CD4-positive, alpha-beta memory T cell (primary cell): ENCODE measurements around the gene SYTL3. TPM values are rescaled to one million over a fixed set of nuclear protein-coding genes. Genes with fewer than 3 reads are reported as not detected.

Experiments
- CTCF ChIA-PET: fragments of 350-600 bp; sonication (Branson Sonifier 250); formaldehyde crosslinking; loops from one replicate; lab custom pipeline; 2021; ENCODE audit warnings: inconsistent platforms; ENCODE audit not compliant: partially characterized antibody; lab: Charles Lee
- POLR2A ChIA-PET: fragments of 350-600 bp; sonication (Branson Sonifier 250); formaldehyde crosslinking; loops from one replicate; lab custom pipeline; 2021; ENCODE audit not compliant: partially characterized antibody; lab: Charles Lee
- DNase-seq, 5 donors: peaks; one replicate each; pipeline versions ENCODE4 v3.0.0 to v3.0.0-alpha.2; 2020 to 2022; ENCODE audit warnings: mixed read lengths in 1 of 5
- H3K27ac ChIP-seq: one replicate; pipeline ENCODE4 v1.7.0; 2013; ENCODE audit warnings: low read depth, low read length
- H3K27me3 ChIP-seq: 2 replicates; pipeline ENCODE4 v1.7.0; 2013; ENCODE audit warnings: mild to moderate bottlenecking, low read length, moderate library complexity; ENCODE audit not compliant: insufficient read depth
- H3K36me3 ChIP-seq: 2 replicates; pipeline ENCODE4 v1.7.0; 2013; ENCODE audit warnings: mild to moderate bottlenecking, low read length, moderate library complexity; ENCODE audit not compliant: insufficient read depth
- H3K4me1 ChIP-seq: 2 replicates; pipeline ENCODE4 v1.7.0; 2013; ENCODE audit warnings: mild to moderate bottlenecking, low read length, moderate library complexity; ENCODE audit not compliant: insufficient read depth
- H3K4me3 ChIP-seq, 2 donors: one replicate each; pipeline ENCODE4 v1.7.0; 2013; ENCODE audit warnings: low read length in 2 of 2, mild to moderate bottlenecking in 1 of 2
- H3K9me3 ChIP-seq, 2 donors: one replicate each; pipeline ENCODE4 v1.7.0; 2013; ENCODE audit warnings: low read length in 2 of 2, control low read depth in 1 of 2; ENCODE audit not compliant: control insufficient read depth in 1 of 2
- H3K27ac Mint-ChIP-seq, 7 donors: one replicate each; pipeline ENCODE4 v1.8.0; 2020 to 2021; ENCODE audit warnings: mixed read lengths in 7 of 7, mild to moderate bottlenecking in 6 of 7, inconsistent platforms in 3 of 7, moderate library complexity in 3 of 7
- H3K27me3 Mint-ChIP-seq, 2 donors: one replicate each; pipeline ENCODE4 v1.8.0; 2020 to 2021; ENCODE audit warnings: mixed read lengths in 2 of 2
- H3K36me3 Mint-ChIP-seq, 2 donors: one replicate each; pipeline ENCODE4 v1.8.0; 2020 to 2021; ENCODE audit warnings: mixed read lengths in 2 of 2, inconsistent platforms in 1 of 2, mild to moderate bottlenecking in 1 of 2
- H3K4me1 Mint-ChIP-seq, 4 donors: one replicate each; pipeline ENCODE4 v1.8.0; 2020 to 2021; ENCODE audit warnings: mixed read lengths in 4 of 4, mild to moderate bottlenecking in 1 of 4
- H3K4me3 Mint-ChIP-seq, 8 donors: one replicate each; pipeline ENCODE4 v1.8.0; 2020 to 2021; ENCODE audit warnings: mixed read lengths in 8 of 8, mild to moderate bottlenecking in 7 of 8, moderate library complexity in 6 of 8, inconsistent platforms in 3 of 8
- H3K9me3 Mint-ChIP-seq, 8 donors: one replicate each; pipeline ENCODE4 v1.8.0; 2020 to 2021; ENCODE audit warnings: mixed read lengths in 8 of 8, mild to moderate bottlenecking in 5 of 8, inconsistent platforms in 3 of 8, moderate library complexity in 1 of 8
- intact Hi-C: fragments of 100-400 bp; cut with micrococcal nuclease; formaldehyde crosslinking; loops from one replicate; pipeline ENCODE4 v1.15.1; 2023
- polyA plus RNA-seq, 2 donors: library from polyadenylated mRNA; unstranded; fragments of 300-500 nt; fragmentation: Illumina TruSeq; gene quantifications; one replicate each; pipeline ENCODE4 v1.2.3, GENCODE V29; 2021
- total RNA-seq, 2 experiments: library from RNA; stranded (reverse); gene quantifications; one replicate each; pipeline ENCODE4 v1.2.3, GENCODE V29; 2021

SYTL3 gene
- total and polyA plus RNA-seq, 4 experiments from 2014 or later = 11.9 to 24.3 (median 17.8) TPM

- CTCF ChIA-PET = interaction anchor here (0.6 to 9.1 kb wide), 25 partner anchors 9 to 341 kb away, joined by 3 to 108 read pairs (median 6); partner anchors contain the start of gene RSPH3
- peak in 3 of 5 donors; percentile 44 to 53 (median 46) for DNase-seq
These were observed 143.6 kb downstream of the SYTL3 start for GRCh38 chr6:158793432-158793831.

DNA sequence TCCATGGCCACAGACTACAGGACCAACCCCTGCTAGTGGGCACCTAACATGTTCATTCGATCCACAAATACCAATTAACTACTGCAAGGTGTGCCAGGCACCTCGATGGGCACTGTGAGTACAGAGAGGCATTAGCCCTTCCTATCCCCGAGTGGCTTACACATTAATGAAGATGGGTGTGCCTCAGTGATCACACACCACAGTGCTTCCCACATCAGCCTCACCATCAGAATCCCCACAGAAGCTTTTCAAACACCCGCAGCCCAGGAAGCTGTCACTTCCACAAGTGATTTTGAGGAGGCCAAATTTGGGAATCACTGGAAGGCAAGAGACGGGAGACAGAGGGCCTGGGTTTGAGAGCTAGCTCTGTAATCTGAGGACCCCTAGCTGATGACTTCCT, 145.7 kb downstream of the SYTL3 start:
- H3K27me3 Mint-ChIP-seq = no peaks in the 10 kb centered on the region

More at GRCh38 chr6:158793432-158793831, 143.6 kb downstream of the SYTL3 start:
- no peak overlapping the region for H3K4me3 ChIP-seq
- intact Hi-C loops = loop anchor here (1.0 to 10.0 kb wide), 7 partner anchors 17 to 341 kb away; no protein-coding TSS in a partner anchor
- no peaks in the 10 kb centered on the region for H3K27me3 ChIP-seq
- H3K9me3 ChIP-seq = no peaks in the 10 kb centered on the region
- Mint-ChIP-seq H3K27me3 (no peaks in the 10 kb centered on the region), H3K4me3 (peak overlapping the region in 4 of 8 donors; percentile 19 to 67 (median 36)), H3K4me1 (peaks cover 66 to 91% (median 81%) of the 10 kb centered on the region in 4 donors), H3K27ac (peak overlapping the region; percentile 3 to 90 (median 77)), H3K9me3 (peaks cover 0 to 1% (median 0%) of the 10 kb centered on the region in 8 donors), H3K36me3 (peaks cover 23 to 42% of the 10 kb centered on the region in 2 donors)
- no peak overlapping the region for H3K27ac ChIP-seq
- POLR2A ChIA-PET = interaction anchor here (0.9 to 6.2 kb wide), 9 partner anchors 10 to 180 kb away, joined by 3 to 47 read pairs (median 4); no protein-coding TSS in a partner anchor
- no peaks in the 10 kb centered on the region for H3K36me3 ChIP-seq
- peaks cover 97% of the 10 kb centered on the region for H3K4me1 ChIP-seq

DNA sequence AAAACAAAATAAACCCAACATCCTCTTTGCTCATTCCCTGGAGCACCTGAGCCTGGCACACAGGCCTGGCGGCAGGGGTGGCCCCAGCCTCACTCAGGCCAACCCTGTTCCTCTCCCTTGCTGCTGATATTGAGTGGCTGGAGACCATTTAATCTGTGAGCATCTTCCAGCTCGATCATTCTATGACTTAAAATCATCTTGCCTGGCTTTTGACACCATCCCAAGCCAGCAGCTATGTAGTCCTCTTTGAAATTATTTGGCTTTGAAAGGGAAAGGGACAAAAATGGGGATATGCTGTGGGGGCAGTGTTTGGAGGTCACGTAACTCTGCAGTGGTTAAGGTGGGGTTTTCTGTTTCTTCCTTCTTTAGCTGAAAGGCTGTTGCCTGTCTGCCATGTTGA, 146.5 kb downstream of the SYTL3 start:
- H3K36me3 Mint-ChIP-seq = peaks cover 13 to 33% of the 10 kb centered on the region in 2 donors
- peak overlapping the region; percentile 51 to 96 (median 82) for H3K27ac Mint-ChIP-seq
- intact Hi-C loops = loop anchor here (10.0 kb wide), 1 partner anchor 338 kb away; no protein-coding TSS in a partner anchor
- Histone ChIP-seq H3K4me3 (no peak overlapping the region), H3K27me3 (no peaks in the 10 kb centered on the region), H3K36me3 (no peaks in the 10 kb centered on the region), H3K9me3 (no peaks in the 10 kb centered on the region), H3K27ac (peak overlapping the region; percentile 20), H3K4me1 (peaks cover 98% of the 10 kb centered on the region)
- no peak for DNase-seq
- peaks cover 0 to 1% (median 0%) of the 10 kb centered on the region in 8 donors for H3K9me3 Mint-ChIP-seq
- ChIA-PET CTCF (interaction anchor here (0.6 to 9.1 kb wide), 4 partner anchors 12 to 176 kb away, joined by 3 to 108 read pairs (median 4); no protein-coding TSS in a partner anchor), POLR2A (interaction anchor here (1.6 to 10.6 kb wide), 3 partner anchors 12 to 72 kb away, joined by 7 to 119 read pairs (median 47); no protein-coding TSS in a partner anchor)
- peak overlapping the region in 6 of 8 donors; percentile 5 to 73 (median 57) for H3K4me3 Mint-ChIP-seq
- H3K27me3 Mint-ChIP-seq = no peaks in the 10 kb centered on the region
- peaks cover 61 to 90% (median 79%) of the 10 kb centered on the region in 4 donors for H3K4me1 Mint-ChIP-seq

More for the DNA sequence above, 145.7 kb downstream of the SYTL3 start:
- peaks cover 13 to 37% of the 10 kb centered on the region in 2 donors for H3K36me3 Mint-ChIP-seq
- peaks cover 65 to 92% (median 80%) of the 10 kb centered on the region in 4 donors for H3K4me1 Mint-ChIP-seq
- H3K27me3 ChIP-seq = no peaks in the 10 kb centered on the region
- H3K9me3 Mint-ChIP-seq = peaks cover 0 to 1% (median 0%) of the 10 kb centered on the region in 8 donors
- H3K4me1 ChIP-seq = peaks cover 98% of the 10 kb centered on the region
- no peak for DNase-seq
- ChIA-PET CTCF (interaction anchor here (0.7 to 9.1 kb wide), 6 partner anchors 13 to 177 kb away, joined by 3 to 108 read pairs (median 4); no protein-coding TSS in a partner anchor), POLR2A (interaction anchor here (1.0 to 10.6 kb wide), 6 partner anchors 8 to 116 kb away, joined by 3 to 119 read pairs (median 6); no protein-coding TSS in a partner anchor)
- H3K4me3 Mint-ChIP-seq = peak overlapping the region in 6 of 8 donors; percentile 8 to 70 (median 49)
- H3K27ac ChIP-seq = peak overlapping the region; percentile 20
- H3K36me3 ChIP-seq = no peaks in the 10 kb centered on the region
- intact Hi-C loops = loop anchor here (10.0 kb wide), 1 partner anchor 339 kb away; no protein-coding TSS in a partner anchor
- H3K4me3 ChIP-seq = no peak overlapping the region
- H3K9me3 ChIP-seq = no peaks in the 10 kb centered on the region
- peak overlapping the region; percentile 46 to 96 (median 75) for H3K27ac Mint-ChIP-seq

GRCh38 chr6:158797331-158798310, 147.8 kb downstream of the SYTL3 start:
- H3K36me3 Mint-ChIP-seq = peaks cover 18 to 40% of the 10 kb centered on the region in 2 donors
- peaks cover 67 to 96% (median 84%) of the 10 kb centered on the region in 4 donors for H3K4me1 Mint-ChIP-seq
- H3K4me1 ChIP-seq = peaks cover 98% of the 10 kb centered on the region
- H3K27ac Mint-ChIP-seq = peak overlapping the region; percentile 22 to 96 (median 49)
- peak overlapping the region in 5 of 8 donors; percentile 5 to 73 (median 39) for H3K4me3 Mint-ChIP-seq
- H3K4me3 ChIP-seq = no peak overlapping the region
- peaks cover 0 to 1% (median 0%) of the 10 kb centered on the region in 8 donors for H3K9me3 Mint-ChIP-seq
- H3K9me3 ChIP-seq = no peaks in the 10 kb centered on the region
- H3K27me3 ChIP-seq = no peaks in the 10 kb centered on the region
- H3K36me3 ChIP-seq = no peaks in the 10 kb centered on the region
- POLR2A ChIA-PET = interaction anchor here (0.6 to 10.6 kb wide), 8 partner anchors 8 to 72 kb away, joined by 3 to 119 read pairs (median 6); partner anchors contain the start of gene EZR
- no peak for DNase-seq
- CTCF ChIA-PET = interaction anchor here (0.6 to 2.8 kb wide), 3 partner anchors 8 to 176 kb away, joined by 3 to 9 read pairs (median 3); no protein-coding TSS in a partner anchor
- intact Hi-C loops = loop anchor here (10.0 kb wide), 1 partner anchor 337 kb away; no protein-coding TSS in a partner anchor
- H3K27me3 Mint-ChIP-seq = no peaks in the 10 kb centered on the region
- H3K27ac ChIP-seq = no peak overlapping the region

DNA sequence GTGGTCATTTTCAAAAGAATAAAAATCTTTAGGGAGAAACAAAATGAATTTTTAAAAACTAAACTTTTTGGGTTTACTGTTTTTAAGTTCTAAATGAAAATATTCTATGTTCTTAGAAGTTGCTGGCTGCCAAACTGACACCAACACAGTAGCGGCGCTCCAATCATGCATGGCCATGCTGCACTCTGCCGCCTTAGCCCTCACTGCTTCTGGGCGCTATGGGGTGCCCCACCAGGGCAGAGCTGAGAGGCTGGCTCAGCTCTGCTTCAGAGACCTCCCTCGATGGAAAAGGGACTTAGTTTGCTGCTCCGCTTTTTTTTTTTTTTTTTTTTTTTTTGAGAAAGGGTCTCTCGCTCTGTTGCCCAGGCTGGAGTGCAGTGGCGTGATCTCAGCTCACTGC, 148.5 kb downstream of the SYTL3 start:
- Mint-ChIP-seq H3K4me3 (peak overlapping the region in 4 of 8 donors; percentile 34 to 73 (median 36)), H3K27me3 (no peaks in the 10 kb centered on the region), H3K36me3 (peaks cover 18 to 37% of the 10 kb centered on the region in 2 donors), H3K27ac (peak overlapping the region in 5 of 7 donors; percentile 36 to 96 (median 68)), H3K9me3 (peaks cover 0 to 1% (median 0%) of the 10 kb centered on the region in 8 donors), H3K4me1 (peaks cover 67 to 96% (median 84%) of the 10 kb centered on the region in 4 donors)
- ChIA-PET POLR2A (interaction anchor here (0.6 to 10.6 kb wide), 7 partner anchors 9 to 71 kb away, joined by 3 to 119 read pairs (median 5); partner anchors contain the start of gene EZR), CTCF (interaction anchor here (0.6 to 2.8 kb wide), 3 partner anchors 9 to 175 kb away, joined by 3 to 9 read pairs (median 3); no protein-coding TSS in a partner anchor)
- intact Hi-C loops = loop anchor here (10.0 kb wide), 1 partner anchor 336 kb away; no protein-coding TSS in a partner anchor
- DNase-seq = no peak
- Histone ChIP-seq H3K27me3 (no peaks in the 10 kb centered on the region), H3K9me3 (no peaks in the 10 kb centered on the region), H3K36me3 (no peaks in the 10 kb centered on the region), H3K4me3 (no peak overlapping the region), H3K4me1 (peaks cover 98% of the 10 kb centered on the region), H3K27ac (no peak overlapping the region)
